ENCODE measurements around the gene HEXA.

HEXA gene

DNA sequence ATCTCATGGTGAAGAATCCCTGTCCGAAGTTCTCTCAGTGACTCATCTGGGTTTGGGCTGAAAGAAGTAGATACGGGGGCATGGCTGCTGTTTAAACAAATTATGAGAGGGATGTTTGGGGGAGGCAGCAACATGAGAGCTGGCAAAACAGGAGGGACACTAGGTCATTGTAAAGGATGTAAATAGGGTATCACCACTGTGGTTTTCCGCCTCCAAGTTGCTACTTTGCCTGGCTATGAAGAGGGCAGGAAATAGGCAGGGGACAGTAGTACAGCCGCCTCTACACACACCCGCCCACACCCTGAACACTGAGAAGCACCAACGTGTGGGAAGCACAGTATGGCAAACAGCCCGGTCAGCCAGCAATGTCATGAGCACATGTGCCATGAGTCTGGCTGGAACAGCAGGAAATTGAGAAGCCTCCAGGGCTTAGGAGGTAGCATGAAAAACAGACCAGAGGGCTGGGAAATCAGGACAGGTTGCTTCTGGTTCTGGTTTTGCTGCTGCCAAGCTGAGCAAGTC is 17.1 kb downstream of the HEXA start:
- no peak for TF ChIP-seq CTCF (IDR thresholded peaks at IDR 0.05; ENCODE audit: control insufficient read depth, extremely low read depth, insufficient read depth)

DNA sequence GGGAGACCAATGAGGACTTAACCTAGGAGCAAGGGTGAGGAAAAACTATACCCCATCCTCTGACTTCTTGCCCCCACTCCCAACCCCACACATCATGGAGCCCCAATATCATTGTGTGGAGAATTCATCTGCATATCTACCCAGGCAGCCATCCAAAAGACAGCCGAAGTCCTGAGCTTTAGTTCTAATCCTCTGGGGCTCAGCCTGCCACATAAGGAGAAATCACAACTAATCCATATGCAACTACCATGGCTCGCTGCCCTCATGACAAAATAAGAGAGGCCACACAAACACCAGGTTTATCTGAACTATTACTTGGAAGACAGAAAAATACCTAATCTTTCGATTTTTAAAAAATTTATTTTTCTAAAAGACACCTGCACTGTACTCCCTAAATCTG is 17.7 kb downstream of the HEXA start:
- no peak overlapping the region for H3K4me3 ChIP-seq (ENCODE audit: low read depth, low read length)
- DNase-seq (ENCODE audit: low read depth), result no peak
- TF ChIP-seq CTCF (IDR thresholded peaks at IDR 0.05; ENCODE audit: control insufficient read depth, extremely low read depth, insufficient read depth), result no peak

More for the DNA sequence above, 17.1 kb downstream of the HEXA start:
- peak overlapping the region; percentile 17; the same call in 1 of the 2 replicates for H3K4me3 ChIP-seq (ENCODE audit: low read depth, low read length)
- DNase-seq (ENCODE audit: low read depth), result peak; percentile 98

DNA sequence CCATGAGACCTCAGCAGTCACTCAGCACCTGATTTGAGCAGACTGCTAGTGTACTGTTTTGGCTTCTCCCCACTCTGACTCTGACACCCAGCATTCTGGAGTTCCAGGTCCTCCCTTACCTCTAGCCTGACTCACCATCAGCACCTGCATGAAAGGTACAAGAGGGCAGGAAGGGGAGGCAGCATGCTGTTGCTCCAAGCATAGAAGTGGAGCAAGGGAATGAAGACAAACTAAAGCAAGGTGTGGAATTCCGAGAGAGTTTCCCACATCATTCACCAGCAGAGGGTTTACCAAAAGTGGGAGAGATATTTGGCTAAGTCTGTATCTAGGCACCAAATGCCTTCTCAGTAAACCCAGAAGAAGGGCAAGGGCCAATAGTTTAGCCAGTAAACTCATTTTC is 21.3 kb downstream of the HEXA start:
- DNase-seq (ENCODE audit: low read depth), result no peak
- TF ChIP-seq CTCF (IDR thresholded peaks at IDR 0.05; ENCODE audit: control insufficient read depth, extremely low read depth, insufficient read depth), result no peak

GRCh38 chr15:72353266-72353665 is 22.5 kb downstream of the HEXA start:
- no peak for DNase-seq (ENCODE audit: low read depth)
- no peak for TF ChIP-seq CTCF (IDR thresholded peaks at IDR 0.05; ENCODE audit: control insufficient read depth, extremely low read depth, insufficient read depth)
- H3K4me3 ChIP-seq (ENCODE audit: low read depth, low read length), result no peak overlapping the region

More for the DNA sequence above, 21.3 kb downstream of the HEXA start:
- H3K4me3 ChIP-seq (ENCODE audit: low read depth, low read length), result no peak overlapping the region

- DNase-seq (ENCODE audit: low read depth), result no peak
- no peak for TF ChIP-seq CTCF (IDR thresholded peaks at IDR 0.05; ENCODE audit: control insufficient read depth, extremely low read depth, insufficient read depth)
- no peak overlapping the region for H3K4me3 ChIP-seq (ENCODE audit: low read depth, low read length)
These were observed 30.0 kb downstream of the HEXA start for GRCh38 chr15:72345806-72346205.

- no peak for DNase-seq (ENCODE audit: low read depth)
- no peak overlapping the region for H3K4me3 ChIP-seq (ENCODE audit: low read depth, low read length)
- no peak for TF ChIP-seq CTCF (IDR thresholded peaks at IDR 0.05; ENCODE audit: control insufficient read depth, extremely low read depth, insufficient read depth)
These were observed 30.5 kb downstream of the HEXA start for GRCh38 chr15:72345280-72345679.

GRCh38 chr15:72344602-72345001 is 31.2 kb downstream of the HEXA start:
- no peak overlapping the region for H3K4me3 ChIP-seq (ENCODE audit: low read depth, low read length)
- no peak for TF ChIP-seq CTCF (IDR thresholded peaks at IDR 0.05; ENCODE audit: control insufficient read depth, extremely low read depth, insufficient read depth)
- DNase-seq (ENCODE audit: low read depth), result no peak

Measured in LNCaP clone FGC (cell line).